IMR-90 (cell line): ENCODE results near the gene S100A13. TPM values are rescaled to one million over a fixed set of nuclear protein-coding genes. Genes with fewer than 3 reads are reported as not detected.

ENCODE experiments used
- ATAC-seq: fragments of 200-7000 bp; cut with Tn5 transposase; 2 replicates; pipeline ENCODE4 v1.9.1; 2020; ENCODE audit warnings: low read depth, mild to moderate bottlenecking, moderate library complexity
- BruUV-seq: library from RNA; stranded (reverse); fragments of 400-500 nt; replicated peaks from 2 replicates; lab custom pipeline; 2021; lab: Mats Ljungman, UMichigan
- CTCF ChIA-PET: fragments of 300-600 bp; formaldehyde crosslinking; extraction: SDS; loops from one replicate; lab custom pipeline; 2021; ENCODE audit warnings: antibody characterized with exemption; lab: Yijun Ruan, JAX
- POLR2A ChIA-PET: fragments of 300-600 bp; sonication (Branson Sonifier 250); formaldehyde crosslinking; loops from one replicate; lab custom pipeline; 2022; ENCODE audit warnings: antibody characterized with exemption; ENCODE audit not compliant: unreplicated experiment; lab: Charles Lee
- DNase-seq: peaks from one replicate; pipeline ENCODE4 v3.0.0; 2013
- H2AFZ ChIP-seq: replicated peaks from 2 replicates; pipeline ENCODE3; 2013; ENCODE audit warnings: low read length, mild to moderate bottlenecking; ENCODE audit not compliant: poor library complexity
- H2AK5ac ChIP-seq: 2 replicates; pipeline ENCODE4 v1.6.1; 2013; ENCODE audit warnings: low read depth, low read length, inconsistent platforms
- H2AK9ac ChIP-seq: replicated peaks from 2 replicates; pipeline ENCODE3; 2013; ENCODE audit warnings: mild to moderate bottlenecking, low read depth, low read length, moderate library complexity; ENCODE audit not compliant: poor library complexity
- H2BK120ac ChIP-seq: 2 replicates; pipeline ENCODE4 v1.6.1; 2013; ENCODE audit warnings: low read depth, low read length, inconsistent platforms
- H2BK15ac ChIP-seq: 3 replicates; pipeline ENCODE4 v1.6.1; 2013; ENCODE audit warnings: low read depth, low read length, inconsistent platforms
- H2BK20ac ChIP-seq: 2 replicates; pipeline ENCODE4 v1.6.1; 2013; ENCODE audit warnings: low read depth, mild to moderate bottlenecking, inconsistent platforms, low read length, moderate library complexity
- H2BK5ac ChIP-seq: 2 replicates; pipeline ENCODE4 v1.6.1; 2013; ENCODE audit warnings: mild to moderate bottlenecking, low read depth, low read length, inconsistent platforms; ENCODE audit not compliant: poor library complexity, severe bottlenecking
- H3K14ac ChIP-seq: replicated peaks from 2 replicates; pipeline ENCODE4 v1.6.1; 2013; ENCODE audit warnings: low read depth, low read length, inconsistent platforms
- H3K18ac ChIP-seq: 2 replicates; pipeline ENCODE4 v1.6.1; 2013; ENCODE audit warnings: low read depth, low read length, control low read depth
- H3K23ac ChIP-seq: 2 replicates; pipeline ENCODE4 v1.6.1; 2013; ENCODE audit warnings: low read depth, low read length, inconsistent platforms
- H3K27ac ChIP-seq: 2 replicates; pipeline ENCODE4 v1.5.1; 2013; ENCODE audit warnings: mild to moderate bottlenecking, control low read depth, low read length; ENCODE audit not compliant: insufficient read depth
- H3K27me3 ChIP-seq: 2 replicates; pipeline ENCODE4 v1.6.1; 2013; ENCODE audit warnings: low read length; ENCODE audit not compliant: control insufficient read depth, insufficient read depth
- H3K36me3 ChIP-seq: 2 replicates; pipeline ENCODE4 v1.6.1; 2013; ENCODE audit warnings: low read length, mixed read lengths; ENCODE audit not compliant: control insufficient read depth, insufficient read depth
- H3K4ac ChIP-seq: 2 replicates; pipeline ENCODE4 v1.6.1; 2013; ENCODE audit warnings: low read depth, low read length, inconsistent platforms
- H3K4me1 ChIP-seq: 2 replicates; pipeline ENCODE4 v1.6.1; 2013; ENCODE audit warnings: low read length, mixed read lengths; ENCODE audit not compliant: control insufficient read depth, insufficient read depth
- H3K4me2 ChIP-seq: 2 replicates; pipeline ENCODE4 v1.6.1; 2013; ENCODE audit warnings: low read depth, mild to moderate bottlenecking, control low read depth, low read length, moderate library complexity
- H3K4me3 ChIP-seq: 2 replicates; pipeline ENCODE4 v1.5.1; 2013; ENCODE audit warnings: low read depth, mild to moderate bottlenecking, control low read depth, low read length, moderate library complexity; ENCODE audit not compliant: insufficient read depth
- H3K56ac ChIP-seq: 2 replicates; pipeline ENCODE4 v1.6.1; 2013; ENCODE audit warnings: low read length, inconsistent platforms; ENCODE audit not compliant: insufficient read depth; ENCODE audit errors: extremely low read depth
- H3K79me1 ChIP-seq, 2 experiments: 2 replicates each; pipeline ENCODE4 v1.6.1; 2013; ENCODE audit warnings: low read length in 2 of 2, inconsistent platforms in 1 of 2, low read depth in 1 of 2
- H3K9ac ChIP-seq: 2 replicates; pipeline ENCODE4 v1.6.1; 2013; ENCODE audit warnings: low read depth, low read length, control low read depth
- H3K9me1 ChIP-seq: 2 replicates; pipeline ENCODE4 v1.6.1; 2013; ENCODE audit warnings: low read length, inconsistent platforms; ENCODE audit not compliant: insufficient read depth
- H3K9me3 ChIP-seq: 2 replicates; pipeline ENCODE4 v1.6.1; 2013; ENCODE audit warnings: low read length; ENCODE audit not compliant: control insufficient read depth, insufficient read depth
- H4K20me1 ChIP-seq: 2 replicates; pipeline ENCODE4 v1.6.1; 2013; ENCODE audit warnings: low read length, inconsistent platforms; ENCODE audit not compliant: insufficient read depth
- H4K5ac ChIP-seq: 2 replicates; pipeline ENCODE4 v1.6.1; 2013; ENCODE audit warnings: mild to moderate bottlenecking, low read depth, low read length, control low read depth
- H4K8ac ChIP-seq, 2 experiments: 2 replicates each; pipeline ENCODE4 v1.6.1; 2013; ENCODE audit warnings: low read depth in 2 of 2, low read length in 2 of 2, control low read depth in 1 of 2, inconsistent platforms in 1 of 2
- H4K91ac ChIP-seq: 2 replicates; pipeline ENCODE4 v1.6.1; 2013; ENCODE audit warnings: low read depth, low read length, inconsistent platforms; ENCODE audit not compliant: insufficient read depth
- BHLHE40 ChIP-seq: fragments of 150-350 bp; IDR thresholded peaks from 2 replicates; pipeline ENCODE4 v1.6.1; 2016; ENCODE audit warnings: mild to moderate bottlenecking, low read depth, low read length
- CEBPB ChIP-seq: IDR thresholded peaks from 2 replicates; pipeline ENCODE4 v1.6.1; 2012; ENCODE audit warnings: low read depth, low read length, improper control_type of control experiment
- CHD1 ChIP-seq: IDR thresholded peaks from 2 replicates; pipeline ENCODE4 v1.6.1; 2012; ENCODE audit warnings: low read depth, low read length, improper control_type of control experiment
- FOS ChIP-seq: fragments of 150-350 bp; IDR thresholded peaks from 2 replicates; pipeline ENCODE4 v1.6.1; 2016; ENCODE audit warnings: low read depth, low read length
- MAFK ChIP-seq: IDR thresholded peaks from 2 replicates; pipeline ENCODE4 v1.6.1; 2012; ENCODE audit warnings: low read depth, low read length, improper control_type of control experiment
- MAZ ChIP-seq: IDR thresholded peaks from 2 replicates; pipeline ENCODE4 v1.6.1; 2012; ENCODE audit warnings: low read depth, mild to moderate bottlenecking, low read length, improper control_type of control experiment, moderate library complexity, borderline replicate concordance
- MXI1 ChIP-seq: IDR thresholded peaks from 2 replicates; pipeline ENCODE4 v1.6.1; 2012; ENCODE audit warnings: low read depth, mild to moderate bottlenecking, low read length, moderate library complexity, borderline replicate concordance
- NFE2L2 ChIP-seq: fragments of 150-350 bp; IDR thresholded peaks from 2 replicates; pipeline ENCODE4 v1.6.1; 2016; ENCODE audit warnings: low read depth, mild to moderate bottlenecking, low read length
- POLR2A ChIP-seq: IDR thresholded peaks from 2 replicates; pipeline ENCODE4 v1.6.1; 2012; ENCODE audit warnings: mild to moderate bottlenecking, low read depth, low read length
- RAD21 ChIP-seq: IDR thresholded peaks from 2 replicates; pipeline ENCODE4 v1.6.1; 2012; ENCODE audit warnings: low read length, improper control_type of control experiment
- RCOR1 ChIP-seq: IDR thresholded peaks from 2 replicates; pipeline ENCODE4 v1.6.1; 2012; ENCODE audit warnings: mild to moderate bottlenecking, low read length, improper control_type of control experiment; ENCODE audit not compliant: insufficient replicate concordance
- RFX5 ChIP-seq: IDR thresholded peaks from 2 replicates; pipeline ENCODE4 v1.8.0; 2012; ENCODE audit warnings: low read depth, mild to moderate bottlenecking, low read length, moderate library complexity
- SMC3 ChIP-seq: fragments of 150-350 bp; IDR thresholded peaks from 2 replicates; pipeline ENCODE4 v1.6.1; 2016; ENCODE audit warnings: low read depth, mild to moderate bottlenecking, antibody characterized with exemption, low read length, moderate library complexity
- USF2 ChIP-seq: fragments of 150-350 bp; IDR thresholded peaks from 2 replicates; pipeline ENCODE4 v1.6.1; 2017; ENCODE audit warnings: mild to moderate bottlenecking, antibody characterized with exemption, low read length, low read depth
- WGBS, 2 experiments: methylation state at CpG; one replicate each; pipeline versions ENCODE4 v1.1.5 to v1.1.7; 2013; ENCODE audit warnings: missing lambda C conversion rate in 2 of 2; ENCODE audit not compliant: insufficient read length in 1 of 2; ENCODE audit errors: extremely low coverage in 2 of 2; 5-methylcytosine and 5-hydroxymethylcytosine counted together
- dilution Hi-C: fragments of 300-500 bp; cut with HindIII; formaldehyde crosslinking; loops from one replicate; pipeline ENCODE4 v1.14.3; 2018; ENCODE audit warnings: low sequenced_read_pairs; ENCODE audit not compliant: unreplicated experiment
- in situ Hi-C: fragments of 300-500 bp; cut with MboI; formaldehyde crosslinking; loops from 3 replicates; pipeline ENCODE4 v1.14.3; 2019; ENCODE audit warnings: low sequenced_read_pairs, inconsistent platforms, mixed read lengths
- intact Hi-C: fragments of 100-400 bp; cut with micrococcal nuclease; formaldehyde crosslinking; loops from 2 replicates; pipeline ENCODE4 v1.10.0; 2022
- polyA plus RNA-seq, 3 experiments: library from polyadenylated mRNA; depleted of rRNA; stranded (reverse); fragments of >200 nt; gene quantifications; 2 replicates each; pipeline ENCODE4 v1.2.3, GENCODE V29; 2012; ENCODE audit warnings: low replicate concordance in 1 of 3
- total RNA-seq: library from RNA; depleted of rRNA; stranded (reverse); fragments of >200 nt; gene quantifications from 2 replicates; pipeline ENCODE4 v1.2.3, GENCODE V29; 2012
- TF ChIP-seq, protein P1 (sequence below): conservative IDR thresholded peaks from 2 replicates; pipeline ENCODE4 v1.5.1; 2012; ENCODE audit warnings: mild to moderate bottlenecking, low read depth, low read length, improper control_type of control experiment
- TF ChIP-seq, protein P2 (sequence below): fragments of 150-350 bp; IDR thresholded peaks from 2 replicates; pipeline ENCODE4 v1.6.1; 2016; ENCODE audit warnings: low read depth, mild to moderate bottlenecking, low read length, moderate library complexity, borderline replicate concordance

Gene S100A13
- total and polyA plus RNA-seq, 2 of the 4 experiments (the other 2 are of a cell fraction): 122 to 468 TPM

DNA sequence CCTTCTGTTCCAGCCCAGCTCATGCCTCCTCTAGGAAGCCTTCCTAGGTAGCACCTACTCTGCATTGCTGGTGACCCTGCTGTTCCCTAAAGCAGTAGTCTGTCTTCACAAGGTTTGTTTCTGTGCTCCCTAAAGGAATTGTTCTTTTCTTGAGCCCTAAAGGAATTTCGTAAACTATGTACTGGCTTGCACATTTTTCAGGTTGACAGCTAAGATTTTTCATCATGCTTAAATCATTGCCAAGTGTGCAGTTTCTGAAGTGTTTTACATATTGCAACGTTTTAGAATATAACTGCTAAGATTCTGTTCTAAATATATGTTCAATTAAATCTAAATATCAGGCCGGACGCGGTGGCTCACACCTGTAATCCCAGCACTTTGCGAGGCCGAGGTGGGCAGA, 27.5 kb downstream of the S100A13 start:
- Histone ChIP-seq H2BK120ac (no peak overlapping the region), H2BK15ac (no peak overlapping the region)

More for the DNA sequence above, 27.5 kb downstream of the S100A13 start:
- Histone ChIP-seq H3K9ac (no peak overlapping the region), H2BK5ac (no peak overlapping the region), H3K9me3 (no peaks in the 10 kb centered on the region), H3K56ac (no peak overlapping the region), H2BK20ac (no peak overlapping the region), H2AK5ac (no peak overlapping the region), H3K79me1 (peaks cover 5 to 17% of the 10 kb centered on the region in 2 experiments; a peak in 3 of 4 replicates), H3K14ac (no peak overlapping the region), H3K4ac (no peak overlapping the region), H3K18ac (no peak overlapping the region), H2AK9ac (no peak overlapping the region), H3K27ac (no peak overlapping the region), H4K91ac (no peak overlapping the region), H3K36me3 (no peaks in the 10 kb centered on the region), H3K27me3 (no peaks in the 10 kb centered on the region), H3K9me1 (no peaks in the 10 kb centered on the region; the same call in none of the 2 replicates), H4K20me1 (no peaks in the 10 kb centered on the region), H4K8ac (no peak overlapping the region), H3K4me3 (no peak overlapping the region), H4K5ac (no peak overlapping the region), H3K4me2 (no peak overlapping the region), H3K23ac (no peak overlapping the region), H2AFZ (no peak overlapping the region), H3K4me1 (peaks cover 8% of the 10 kb centered on the region)
- TF ChIP-seq RFX5 (no peak), CHD1 (no peak), MAFK (no peak), BHLHE40 (no peak), POLR2A (no peak), RAD21 (no peak), MXI1 (no peak), RCOR1 (no peak), NFE2L2 (no peak), USF2 (no peak), SMC3 (no peak), CEBPB (no peak), FOS (no peak), MAZ (no peak)
- TF ChIP-seq, protein P1, sequence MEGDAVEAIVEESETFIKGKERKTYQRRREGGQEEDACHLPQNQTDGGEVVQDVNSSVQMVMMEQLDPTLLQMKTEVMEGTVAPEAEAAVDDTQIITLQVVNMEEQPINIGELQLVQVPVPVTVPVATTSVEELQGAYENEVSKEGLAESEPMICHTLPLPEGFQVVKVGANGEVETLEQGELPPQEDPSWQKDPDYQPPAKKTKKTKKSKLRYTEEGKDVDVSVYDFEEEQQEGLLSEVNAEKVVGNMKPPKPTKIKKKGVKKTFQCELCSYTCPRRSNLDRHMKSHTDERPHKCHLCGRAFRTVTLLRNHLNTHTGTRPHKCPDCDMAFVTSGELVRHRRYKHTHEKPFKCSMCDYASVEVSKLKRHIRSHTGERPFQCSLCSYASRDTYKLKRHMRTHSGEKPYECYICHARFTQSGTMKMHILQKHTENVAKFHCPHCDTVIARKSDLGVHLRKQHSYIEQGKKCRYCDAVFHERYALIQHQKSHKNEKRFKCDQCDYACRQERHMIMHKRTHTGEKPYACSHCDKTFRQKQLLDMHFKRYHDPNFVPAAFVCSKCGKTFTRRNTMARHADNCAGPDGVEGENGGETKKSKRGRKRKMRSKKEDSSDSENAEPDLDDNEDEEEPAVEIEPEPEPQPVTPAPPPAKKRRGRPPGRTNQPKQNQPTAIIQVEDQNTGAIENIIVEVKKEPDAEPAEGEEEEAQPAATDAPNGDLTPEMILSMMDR: no peak
- TF ChIP-seq, protein P2, sequence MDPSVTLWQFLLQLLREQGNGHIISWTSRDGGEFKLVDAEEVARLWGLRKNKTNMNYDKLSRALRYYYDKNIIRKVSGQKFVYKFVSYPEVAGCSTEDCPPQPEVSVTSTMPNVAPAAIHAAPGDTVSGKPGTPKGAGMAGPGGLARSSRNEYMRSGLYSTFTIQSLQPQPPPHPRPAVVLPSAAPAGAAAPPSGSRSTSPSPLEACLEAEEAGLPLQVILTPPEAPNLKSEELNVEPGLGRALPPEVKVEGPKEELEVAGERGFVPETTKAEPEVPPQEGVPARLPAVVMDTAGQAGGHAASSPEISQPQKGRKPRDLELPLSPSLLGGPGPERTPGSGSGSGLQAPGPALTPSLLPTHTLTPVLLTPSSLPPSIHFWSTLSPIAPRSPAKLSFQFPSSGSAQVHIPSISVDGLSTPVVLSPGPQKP: no peak
- in situ Hi-C loops: no loop called here
- WGBS, 2 experiments: no CpG with 5 or more reads among the region's 7 CpGs
- no peak for DNase-seq
- ChIA-PET POLR2A (no interaction called here), CTCF (interaction anchor here (0.6 kb wide), 1 partner anchor 89 kb away, joined by 5 read pairs; no protein-coding TSS in a partner anchor)
- intact Hi-C loops: no loop called here
- no peak for ATAC-seq
- dilution Hi-C loops: no loop called here
- no TSS peak for BruUV-seq
